K562 (cell line): ENCODE data around the gene CCDC78. TPM values are rescaled to one million over a fixed set of nuclear protein-coding genes. Genes with fewer than 3 reads are reported as not detected.

ENCODE experiments used
- ATAC-seq: fragments of 200-7000 bp; cut with Tn5 transposase; 3 replicates; pipeline ENCODE4 v1.9.1; 2020; ENCODE audit warnings: moderate library complexity
- BruUV-seq: library from RNA; stranded (reverse); fragments of 400-500 nt; replicated peaks from 2 replicates; lab custom pipeline; 2021; lab: Mats Ljungman, UMichigan
- CTCF ChIA-PET: fragments of 300-600 bp; formaldehyde crosslinking; extraction: SDS; loops from one replicate; lab custom pipeline; 2021; ENCODE audit warnings: low intra/inter-chr PET ratio; lab: Yijun Ruan, JAX
- POLR2A ChIA-PET: fragments of 300-600, 350-650 bp; sonication (Branson Sonifier 250); formaldehyde crosslinking; extraction: SDS; loops from one replicate; lab custom pipeline; 2021; ENCODE audit warnings: antibody characterized with exemption, inconsistent platforms; lab: Yijun Ruan, JAX
- DNase-seq, 4 experiments: peaks; one replicate each; pipeline versions ENCODE4 v3.0.0 to v3.0.0-alpha.2; 2011 to 2018; ENCODE audit warnings: low spot score in 3 of 4, mixed read lengths in 3 of 4; ENCODE audit errors: extremely low read depth in 1 of 4
- FAIRE-seq: peaks from 2 replicates; lab custom pipeline; 2011; peaks lifted over from hg19 to GRCh38; lab: Jason Lieb, UNC
- H2AFZ ChIP-seq: 2 replicates; pipeline ENCODE4 v1.6.0; 2011; ENCODE audit warnings: low read depth, low read length, control low read depth, inconsistent platforms
- H3K27ac ChIP-seq: fragments of 200-600 bp; 3 replicates; pipeline ENCODE4 v1.8.0; 2011; ENCODE audit warnings: low read depth, mild to moderate bottlenecking, control low read depth, inconsistent platforms, low read length, moderate library complexity, mixed read lengths; ENCODE audit errors: extremely low read depth
- H3K27me3 ChIP-seq, 2 experiments: fragments of 300-600 bp in 1 of 2; 2 replicates in 1 of 2; 3 replicates in 1 of 2; pipeline versions ENCODE4 v1.6.0 to v1.8.0; 2011; ENCODE audit warnings: inconsistent platforms in 2 of 2, low read length in 2 of 2, mild to moderate bottlenecking in 1 of 2, mixed read lengths in 1 of 2, moderate library complexity in 1 of 2; ENCODE audit not compliant: control insufficient read depth in 2 of 2, insufficient read depth in 2 of 2
- H3K36me3 ChIP-seq: fragments of 300-600 bp; 3 replicates; pipeline ENCODE4 v1.8.0; 2011; ENCODE audit warnings: mild to moderate bottlenecking, low read length, inconsistent platforms; ENCODE audit not compliant: control insufficient read depth, insufficient read depth
- H3K4me1 ChIP-seq, 2 experiments: fragments of 200-600 bp in 1 of 2; replicated peaks in 1 of 2; 2 replicates in 1 of 2; 3 replicates in 1 of 2; pipeline versions ENCODE4 v1.5.1 to v1.8.0; 2011; ENCODE audit warnings: inconsistent platforms in 2 of 2, low read length in 2 of 2, mild to moderate bottlenecking in 1 of 2, mixed read lengths in 1 of 2, moderate library complexity in 1 of 2; ENCODE audit not compliant: control insufficient read depth in 2 of 2, insufficient read depth in 2 of 2
- H3K4me2 ChIP-seq: 2 replicates; pipeline ENCODE4 v1.6.1; 2011; ENCODE audit warnings: low read length, control low read depth, inconsistent platforms, mixed read lengths; ENCODE audit not compliant: insufficient read depth
- H3K4me3 ChIP-seq: fragments of 200-600 bp; sonication (generic), shearing (Covaris generic); 2 replicates; pipeline ENCODE4 v1.5.1; 2016; ENCODE audit warnings: control low read depth, inconsistent platforms
- H3K79me2 ChIP-seq: fragments of 200-600 bp; 3 replicates; pipeline ENCODE4 v1.8.0; 2011; ENCODE audit warnings: low read length, inconsistent platforms; ENCODE audit not compliant: control insufficient read depth, insufficient read depth
- H3K9ac ChIP-seq, 2 experiments: 2 replicates each; pipeline versions ENCODE4 v1.6.0 to v1.6.1; 2011; ENCODE audit warnings: low read depth in 2 of 2, low read length in 2 of 2, control low read depth in 1 of 2, inconsistent platforms in 1 of 2, mild to moderate bottlenecking in 1 of 2, mixed read lengths in 1 of 2; ENCODE audit not compliant: insufficient read depth in 1 of 2
- H3K9me1 ChIP-seq: one replicate; pipeline ENCODE4 v1.6.0; 2011; ENCODE audit warnings: inconsistent platforms, mild to moderate bottlenecking, low read length, moderate library complexity; ENCODE audit not compliant: control insufficient read depth, insufficient read depth
- H3K9me3 ChIP-seq: replicated peaks from 2 replicates; pipeline ENCODE4 v1.5.1; 2011; ENCODE audit warnings: low read depth, low read length, inconsistent platforms; ENCODE audit not compliant: control insufficient read depth, insufficient read depth
- H4K20me1 ChIP-seq: replicated peaks from 2 replicates; pipeline ENCODE4 v1.6.1; 2011; ENCODE audit warnings: low read length, inconsistent platforms, mixed read lengths; ENCODE audit not compliant: control insufficient read depth, insufficient read depth
- ATF2 ChIP-seq: sonication (generic); formaldehyde crosslinking; IDR thresholded peaks from 2 replicates; pipeline ENCODE4 v1.8.1; 2022; ENCODE audit warnings: missing genetic modification reagents
- BRD4 ChIP-seq: fragments of 200-600 bp; sonication (generic); IDR thresholded peaks from 2 replicates; pipeline ENCODE4 v1.6.1; 2017; ENCODE audit warnings: inconsistent platforms
- CBX5 ChIP-seq: IDR thresholded peaks from 2 replicates; pipeline ENCODE4 v1.6.1; 2014; ENCODE audit warnings: low read depth, borderline replicate concordance
- ESRRA ChIP-seq: fragments of 450-650 bp; IDR thresholded peaks from 2 replicates; pipeline ENCODE4 v1.6.1; 2014; ENCODE audit warnings: low read depth, mild to moderate bottlenecking, moderate library complexity, borderline replicate concordance
- GABPB1 ChIP-seq: sonication (generic); formaldehyde crosslinking; IDR thresholded peaks from 2 replicates; pipeline ENCODE4 v1.8.0; 2022; ENCODE audit warnings: mild to moderate bottlenecking, missing genetic modification reagents
- HDGF ChIP-seq: fragments of 450-650 bp; IDR thresholded peaks from 2 replicates; pipeline ENCODE4 v1.6.1; 2016
- HNRNPUL1 ChIP-seq: fragments of 200-400 bp; formaldehyde crosslinking; IDR thresholded peaks from 2 replicates; pipeline ENCODE4 v1.6.1; 2017; ENCODE audit warnings: low read length
- NR2C2 ChIP-seq, 2 experiments: fragments of 200-800 bp in 1 of 2; sonication (Bioruptor generic) in 1 of 2; sonication (generic) in 1 of 2; formaldehyde crosslinking in 1 of 2; IDR thresholded peaks; 2 replicates each; pipeline versions ENCODE4 v1.6.1 to v1.8.0; 2016 to 2022; ENCODE audit warnings: mild to moderate bottlenecking in 1 of 2, missing compliant biosample characterization in 1 of 2, missing genetic modification characterization in 1 of 2, missing genetic modification reagents in 1 of 2
- PHB ChIP-seq: fragments of 250-450 bp; sonication (Bioruptor Pico); IDR thresholded peaks from 2 replicates; pipeline ENCODE4 v1.5.0; 2021
- THAP7 ChIP-seq: fragments of 250-450 bp; sonication (Bioruptor Pico); IDR thresholded peaks from 2 replicates; pipeline ENCODE4 v1.5.0; 2021
- ZFP91 ChIP-seq: sonication (generic); formaldehyde crosslinking; IDR thresholded peaks from 2 replicates; pipeline ENCODE4 v1.8.0; 2022; ENCODE audit warnings: mild to moderate bottlenecking, missing genetic modification reagents
- ZNF282 ChIP-seq: sonication (generic); formaldehyde crosslinking; IDR thresholded peaks from 2 replicates; pipeline ENCODE4 v1.8.1; 2023; ENCODE audit warnings: missing genetic modification reagents
- WGBS: fragments of 100-300 bp; shearing (Covaris generic); methylation state at CpG from one replicate; pipeline ENCODE4 v1.1.6; 2016; ENCODE audit warnings: low coverage, mixed read lengths; ENCODE audit not compliant: insufficient coverage; ENCODE audit errors: missing lambda C conversion rate; 5-methylcytosine and 5-hydroxymethylcytosine counted together
- in situ Hi-C: fragments of 300-500 bp; cut with MboI; formaldehyde crosslinking; loops from 4 replicates; pipeline ENCODE4 v1.15.0; 2018; ENCODE audit warnings: inconsistent platforms, mixed read lengths
- intact Hi-C: fragments of 100-400 bp; cut with micrococcal nuclease; formaldehyde crosslinking; loops from 2 replicates; pipeline ENCODE4 v1.14.2; 2022
- polyA plus RNA-seq, 8 experiments: library from polyadenylated mRNA; depleted of rRNA in 4 of 8; stranded (reverse) in 5 of 8; unstranded in 3 of 8; fragments of >200 nt; fragmentation: Nextera tagmentation in 2 of 8; fragmentation: Illumina TruSeq in 1 of 8; extraction: Ambion mirVana in 2 of 8; extraction: Trizol in 1 of 8; gene quantifications; 2 replicates each; pipeline versions ENCODE4 v1.2.1 to v1.2.3, GENCODE V29; 2011 to 2014; ENCODE audit warnings: inconsistent platforms in 1 of 8, missing spikeins in 1 of 8
- total RNA-seq, 7 experiments: library from RNA; depleted of rRNA in 6 of 7; stranded (reverse); fragments of >200 nt in 6 of 7; fragmentation: Illumina TruSeq in 2 of 7; extraction: Trizol in 2 of 7; gene quantifications; 2 replicates each; pipeline versions ENCODE4 v1.2.1 to v1.2.3, GENCODE V29; 2011 to 2021; ENCODE audit warnings: low replicate concordance in 1 of 7

The CCDC78 gene
- total and polyA plus RNA-seq, 9 of the 15 experiments (the other 6 are each of a cell fraction or from before 2014, with no cell fraction given) = 0.24 to 17.7 (median 2.9) TPM

GRCh38 chr16:741986-742629, 15.9 kb upstream of the CCDC78 start (continued):
- no peak for TF ChIP-seq HDGF

- BruUV-seq = TSS peak; percentile 83
- H2AFZ ChIP-seq = peak within 1 kb of the TSS; percentile 86
- H3K4me3 ChIP-seq = peak within 1 kb of the TSS; percentile 96
- no peaks in the 10 kb centered on the region for H3K27me3 ChIP-seq
- DNase-seq (peak; percentile 94 to 95 (median 94)), FAIRE-seq (peak; percentile 80), ATAC-seq (peak; percentile 93)
- ChIA-PET CTCF (interaction anchor here (0.9 to 1.1 kb wide), 2 partner anchors 26 to 349 kb away, joined by 3 to 4 read pairs; partner anchors contain the start of gene METRN), POLR2A (interaction anchor here (0.5 to 1.9 kb wide), 10 partner anchors 9 to 47 kb away, joined by 3 to 11 read pairs (median 4); no protein-coding TSS in a partner anchor)
- under 1% methylated on average over 52 of the region's 79 CpGs for whole genome bisulfite sequencing
- H3K79me2 ChIP-seq = peaks cover 15% of the 10 kb centered on the region
- peaks cover 18 to 78% of the 10 kb centered on the region in 2 experiments for H3K4me1 ChIP-seq
- H3K9me1 ChIP-seq = peaks cover 6% of the 10 kb centered on the region
- H3K4me2 ChIP-seq = peak within 1 kb of the TSS; percentile 85
- peak within 1 kb of the TSS; percentile 90 for H3K27ac ChIP-seq
- intact Hi-C loops = no loop called here
- H3K36me3 ChIP-seq = peaks cover 32% of the 10 kb centered on the region; the same call in 2 of the 3 replicates
- H3K9me3 ChIP-seq = no peaks in the 10 kb centered on the region
- H3K9ac ChIP-seq = peak within 1 kb of the TSS; percentile 87 to 95
- in situ Hi-C loops = loop anchor here (5.0 kb wide), 1 partner anchor 46 kb away; the partner anchor contains the start of genes CHTF18 and RPUSD1
- H4K20me1 ChIP-seq = no peaks in the 10 kb centered on the region; the same call in 1 of the 2 replicates
- TF ChIP-seq CBX5 (0 out of 2 replicates have a peak, but pooled peaks have one; percentile 21), PHB (CRISPR knock-in tag) (0 out of 2 replicates have a peak, but pooled peaks have one; percentile 44), ESRRA (peak; percentile 94), ZFP91 (CRISPR knock-in tag) (no peak), ATF2 (CRISPR knock-in tag) (peak; percentile 90), HNRNPUL1 (no peak), GABPB1 (CRISPR knock-in tag) (peak; percentile 77; the same call in 1 of the 2 replicates), THAP7 (CRISPR knock-in tag) (peak; percentile 100), NR2C2 (CRISPR knock-in tag; IDR thresholded peaks at IDR 0.05) (peak; percentile 54; the same call in 1 of the 2 replicates), NR2C2 (tag; IDR thresholded peaks at IDR 0.05) (peak; percentile 86), ZNF282 (peak; percentile 73; the same call in 1 of the 2 replicates), BRD4 (0 out of 2 replicates have a peak, but pooled peaks have one; percentile 38)
These were observed 14.7 kb upstream of the CCDC78 start, which contains the start of gene CIAO3 for GRCh38 chr16:740764-741505. Gene CIAO3 (minus strand): TSS chr16:740997. CDS start chr16:740985, 12 bp downstream.
